ENCODE data around the gene MCF2L.

MCF2L gene

GRCh38 chr13:113035213-113035800 lies 66.3 kb downstream of the MCF2L start:
- no peak for ATAC-seq

GRCh38 chr13:113036401-113036800 lies 67.4 kb downstream of the MCF2L start:
- ATAC-seq, result no peak

- ATAC-seq, result no peak
Observed at GRCh38 chr13:113040031-113040430, 71.0 kb downstream of the MCF2L start.

- ATAC-seq, result no peak
Observed at GRCh38 chr13:113040597-113041292, 71.7 kb downstream of the MCF2L start.

- ATAC-seq, result no peak
Observed at GRCh38 chr13:113041293-113041690, 72.3 kb downstream of the MCF2L start.

- no peak for ATAC-seq
Observed at GRCh38 chr13:113041896-113042295, 72.9 kb downstream of the MCF2L start.

GRCh38 chr13:113042456-113042855 lies 73.4 kb downstream of the MCF2L start:
- ATAC-seq, result no peak

GRCh38 chr13:113043001-113043630 lies 74.1 kb downstream of the MCF2L start:
- no peak for ATAC-seq

- no peak for ATAC-seq
Observed at GRCh38 chr13:113043931-113044330, 74.9 kb downstream of the MCF2L start.

- ATAC-seq, result no peak
Observed at GRCh38 chr13:113044391-113045114, 75.5 kb downstream of the MCF2L start.

GRCh38 chr13:113045251-113046127 lies 76.5 kb downstream of the MCF2L start:
- ATAC-seq, result no peak

GRCh38 chr13:113046128-113046882 lies 77.3 kb downstream of the MCF2L start:
- no peak for ATAC-seq

- no peak for ATAC-seq
Observed at GRCh38 chr13:113046883-113047244, 77.8 kb downstream of the MCF2L start.

GRCh38 chr13:113047587-113047986 lies 78.6 kb downstream of the MCF2L start:
- ATAC-seq, result no peak

- no peak for ATAC-seq
Observed at GRCh38 chr13:113048766-113049165, 79.8 kb downstream of the MCF2L start.

GRCh38 chr13:113049521-113049941 lies 80.5 kb downstream of the MCF2L start:
- ATAC-seq, result no peak

- ATAC-seq, result no peak
Observed at GRCh38 chr13:113049981-113050380, 81.0 kb downstream of the MCF2L start.

GRCh38 chr13:113050734-113051431 lies 81.9 kb downstream of the MCF2L start:
- no peak for ATAC-seq

- no peak for ATAC-seq
Observed at GRCh38 chr13:113051641-113052040, 82.6 kb downstream of the MCF2L start.

GRCh38 chr13:113052206-113052605 lies 83.2 kb downstream of the MCF2L start:
- ATAC-seq, result no peak

- no peak for ATAC-seq
Observed at GRCh38 chr13:113052971-113053370, 84.0 kb downstream of the MCF2L start.
